A673 (cell line): ENCODE measurements around the gene LRP1. TPM values are rescaled to one million over a fixed set of nuclear protein-coding genes. Genes with fewer than 3 reads are reported as not detected.

Experiments used
- BruUV-seq: library from RNA; stranded (reverse); fragments of 400-500 nt; replicated peaks from 2 replicates; lab custom pipeline; 2021; lab: Mats Ljungman, UMichigan
- CTCF ChIA-PET: fragments of 300-600 bp; sonication (Branson Sonifier 250); formaldehyde crosslinking; loops from one replicate; lab custom pipeline; 2022; ENCODE audit warnings: antibody characterized with exemption; lab: Charles Lee
- POLR2A ChIA-PET: fragments of 300-600 bp; sonication (Branson Sonifier 250); formaldehyde crosslinking; loops from one replicate; lab custom pipeline; 2022; ENCODE audit warnings: antibody characterized with exemption; ENCODE audit not compliant: low non-redundant PET; lab: Charles Lee
- DNase-seq: peaks from one replicate; pipeline ENCODE4 v3.0.0-alpha.2; 2015; ENCODE audit warnings: low spot score
- H3K27ac ChIP-seq: fragments of 200-600 bp; sonication (generic); 2 replicates; pipeline ENCODE4 v1.5.1; 2016; ENCODE audit warnings: mixed run types, low read depth, mild to moderate bottlenecking, mixed read lengths, antibody characterized with exemption, low read length; ENCODE audit not compliant: poor library complexity, severe bottlenecking
- H3K27me3 ChIP-seq: fragments of 200-600 bp; sonication (generic); replicated peaks from 2 replicates; pipeline ENCODE4 v1.6.1; 2017; ENCODE audit warnings: mixed run types, low read depth, mild to moderate bottlenecking, mixed read lengths, antibody characterized with exemption, low read length; ENCODE audit not compliant: insufficient read depth, poor library complexity
- H3K36me3 ChIP-seq: fragments of 200-600 bp; sonication (generic); 2 replicates; pipeline ENCODE4 v1.6.1; 2016; ENCODE audit warnings: mixed run types, mild to moderate bottlenecking, mixed read lengths, antibody characterized with exemption, low read length; ENCODE audit not compliant: insufficient read depth, poor library complexity, severe bottlenecking
- H3K4me1 ChIP-seq: fragments of 200-600 bp; sonication (generic); 2 replicates; pipeline ENCODE4 v1.6.1; 2017; ENCODE audit warnings: mixed run types, mild to moderate bottlenecking, mixed read lengths, antibody characterized with exemption, low read length; ENCODE audit not compliant: insufficient read depth, poor library complexity, severe bottlenecking
- H3K4me3 ChIP-seq: fragments of 200-600 bp; sonication (generic); 2 replicates; pipeline ENCODE4 v1.5.1; 2016; ENCODE audit warnings: low read depth, mixed run types, mild to moderate bottlenecking, mixed read lengths, low read length; ENCODE audit not compliant: poor library complexity, severe bottlenecking
- H3K9me3 ChIP-seq: fragments of 200-600 bp; sonication (generic); 2 replicates; pipeline ENCODE4 v1.6.1; 2016; ENCODE audit warnings: mixed run types, low read depth, mild to moderate bottlenecking, mixed read lengths, antibody characterized with exemption, low read length; ENCODE audit not compliant: poor library complexity, severe bottlenecking
- EZH2 ChIP-seq: fragments of 200-600 bp; sonication (generic); IDR thresholded peaks from 2 replicates; pipeline ENCODE4 v1.6.1; 2017; ENCODE audit warnings: borderline replicate concordance, low read depth, mild to moderate bottlenecking, mixed read lengths, antibody characterized with exemption, low read length; ENCODE audit not compliant: poor library complexity, severe bottlenecking
- intact Hi-C: fragments of 100-400 bp; cut with micrococcal nuclease; formaldehyde crosslinking; loops from one replicate; pipeline ENCODE4 v1.10.0; 2022; ENCODE audit not compliant: unreplicated experiment
- total RNA-seq: library from RNA; stranded (reverse); gene quantifications from 2 replicates; pipeline ENCODE4 v1.2.3, GENCODE V29; 2021
- TF ChIP-seq, protein P1 (sequence below): fragments of 300-800, 200-600 bp; sonication (generic); conservative IDR thresholded peaks from 2 replicates; pipeline ENCODE4 v1.5.1; 2017; ENCODE audit warnings: low read depth, mild to moderate bottlenecking, antibody characterized with exemption, low read length, moderate library complexity, mixed read lengths

The LRP1 gene
- total RNA-seq, 1 experiment from 2014 or later: 31.0 TPM

DNA sequence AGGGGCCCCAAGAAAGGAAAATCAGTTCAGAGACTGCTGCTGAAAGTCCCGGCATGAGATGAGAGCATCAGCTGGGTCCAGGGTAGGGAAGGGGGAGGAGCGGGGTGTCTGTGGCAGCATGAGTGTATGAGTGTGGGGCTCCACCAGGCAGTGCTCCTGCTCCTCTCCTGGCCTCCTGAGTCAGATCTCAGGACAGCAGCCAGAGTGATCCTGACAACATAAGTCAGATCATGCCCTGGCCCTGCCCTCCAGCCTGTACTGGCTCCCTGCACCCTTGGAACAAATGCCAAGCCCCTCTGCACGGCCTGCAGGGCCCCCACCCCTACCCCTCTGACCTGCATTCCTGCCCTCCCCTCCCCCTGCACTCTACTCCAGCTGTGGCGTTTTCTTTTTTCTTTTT is 43.4 kb downstream of the LRP1 start:
- no peak for TF ChIP-seq EZH2
- TF ChIP-seq, protein P1, sequence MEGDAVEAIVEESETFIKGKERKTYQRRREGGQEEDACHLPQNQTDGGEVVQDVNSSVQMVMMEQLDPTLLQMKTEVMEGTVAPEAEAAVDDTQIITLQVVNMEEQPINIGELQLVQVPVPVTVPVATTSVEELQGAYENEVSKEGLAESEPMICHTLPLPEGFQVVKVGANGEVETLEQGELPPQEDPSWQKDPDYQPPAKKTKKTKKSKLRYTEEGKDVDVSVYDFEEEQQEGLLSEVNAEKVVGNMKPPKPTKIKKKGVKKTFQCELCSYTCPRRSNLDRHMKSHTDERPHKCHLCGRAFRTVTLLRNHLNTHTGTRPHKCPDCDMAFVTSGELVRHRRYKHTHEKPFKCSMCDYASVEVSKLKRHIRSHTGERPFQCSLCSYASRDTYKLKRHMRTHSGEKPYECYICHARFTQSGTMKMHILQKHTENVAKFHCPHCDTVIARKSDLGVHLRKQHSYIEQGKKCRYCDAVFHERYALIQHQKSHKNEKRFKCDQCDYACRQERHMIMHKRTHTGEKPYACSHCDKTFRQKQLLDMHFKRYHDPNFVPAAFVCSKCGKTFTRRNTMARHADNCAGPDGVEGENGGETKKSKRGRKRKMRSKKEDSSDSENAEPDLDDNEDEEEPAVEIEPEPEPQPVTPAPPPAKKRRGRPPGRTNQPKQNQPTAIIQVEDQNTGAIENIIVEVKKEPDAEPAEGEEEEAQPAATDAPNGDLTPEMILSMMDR: no peak
- Histone ChIP-seq H3K4me1 (no peaks in the 10 kb centered on the region), H3K36me3 (peaks cover 8% of the 10 kb centered on the region), H3K4me3 (no peak overlapping the region), H3K9me3 (no peaks in the 10 kb centered on the region), H3K27ac (no peak overlapping the region), H3K27me3 (no peaks in the 10 kb centered on the region)
- no peak for DNase-seq
- ChIA-PET POLR2A (no interaction called here), CTCF (interaction anchor here (1.0 kb wide), 1 partner anchor 44 kb away, joined by 4 read pairs; the partner anchor contains the start of gene LRP1)
- intact Hi-C loops: loop anchor here (2.0 to 5.0 kb wide), 2 partner anchors 47 to 104 kb away; no protein-coding TSS in a partner anchor
- no TSS peak for BruUV-seq

DNA sequence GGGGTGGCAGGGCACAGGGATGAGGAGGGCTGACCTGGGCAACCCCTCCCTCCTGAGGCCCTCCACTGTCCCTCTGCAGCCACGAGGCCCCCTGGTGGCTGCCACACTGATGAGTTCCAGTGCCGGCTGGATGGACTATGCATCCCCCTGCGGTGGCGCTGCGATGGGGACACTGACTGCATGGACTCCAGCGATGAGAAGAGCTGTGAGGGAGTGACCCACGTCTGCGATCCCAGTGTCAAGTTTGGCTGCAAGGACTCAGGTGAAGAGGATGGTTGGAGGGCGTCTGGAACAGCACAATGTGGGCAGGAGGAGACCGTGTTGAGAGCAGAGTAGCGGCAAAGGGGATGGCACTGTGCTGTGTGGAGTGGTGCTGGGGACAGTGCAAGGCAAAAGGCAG is 44.8 kb downstream of the LRP1 start:
- Histone ChIP-seq H3K4me1 (no peaks in the 10 kb centered on the region), H3K36me3 (peaks cover 8% of the 10 kb centered on the region), H3K27ac (no peak overlapping the region), H3K27me3 (no peaks in the 10 kb centered on the region), H3K4me3 (no peak overlapping the region), H3K9me3 (no peaks in the 10 kb centered on the region)
- TF ChIP-seq EZH2: no peak
- TF ChIP-seq, protein P1: peak; percentile 68
- no TSS peak for BruUV-seq
- ChIA-PET CTCF (interaction anchor here (0.5 to 1.0 kb wide), 2 partner anchors 10 to 104 kb away, joined by 3 to 4 read pairs; no protein-coding TSS in a partner anchor), POLR2A (no interaction called here)
- peak; percentile 36 for DNase-seq
- intact Hi-C loops: loop anchor here (2.0 to 5.0 kb wide), 2 partner anchors 48 to 106 kb away; no protein-coding TSS in a partner anchor

DNA sequence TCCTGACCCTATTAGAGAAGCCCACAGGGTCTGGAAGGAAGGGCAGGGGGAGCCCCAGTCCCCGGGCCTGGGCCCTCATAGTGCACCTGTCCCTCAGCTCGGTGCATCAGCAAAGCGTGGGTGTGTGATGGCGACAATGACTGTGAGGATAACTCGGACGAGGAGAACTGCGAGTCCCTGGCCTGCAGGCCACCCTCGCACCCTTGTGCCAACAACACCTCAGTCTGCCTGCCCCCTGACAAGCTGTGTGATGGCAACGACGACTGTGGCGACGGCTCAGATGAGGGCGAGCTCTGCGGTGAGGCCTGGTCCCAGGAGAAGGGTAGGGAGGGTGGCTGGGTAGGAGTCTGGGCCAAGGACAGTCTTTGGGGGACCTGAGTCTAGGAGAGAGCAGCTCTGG is 45.4 kb downstream of the LRP1 start:
- no peaks in the 10 kb centered on the region for H3K4me1 ChIP-seq
- H3K27ac ChIP-seq: no peak overlapping the region
- TF ChIP-seq EZH2: no peak
- TF ChIP-seq, protein P1: no peak
- POLR2A ChIA-PET: no interaction called here
- no peak for DNase-seq
- peaks cover 8% of the 10 kb centered on the region for H3K36me3 ChIP-seq
- no peaks in the 10 kb centered on the region for H3K9me3 ChIP-seq
- no peak overlapping the region for H3K4me3 ChIP-seq
- no TSS peak for BruUV-seq
- CTCF ChIA-PET: interaction anchor here (0.5 to 1.0 kb wide), 2 partner anchors 9 to 104 kb away, joined by 3 to 4 read pairs; no protein-coding TSS in a partner anchor
- intact Hi-C loops: loop anchor here (2.0 to 5.0 kb wide), 2 partner anchors 49 to 106 kb away; no protein-coding TSS in a partner anchor
- no peaks in the 10 kb centered on the region for H3K27me3 ChIP-seq
